ENCODE results near the gene GFPT2.

GFPT2 gene

DNA sequence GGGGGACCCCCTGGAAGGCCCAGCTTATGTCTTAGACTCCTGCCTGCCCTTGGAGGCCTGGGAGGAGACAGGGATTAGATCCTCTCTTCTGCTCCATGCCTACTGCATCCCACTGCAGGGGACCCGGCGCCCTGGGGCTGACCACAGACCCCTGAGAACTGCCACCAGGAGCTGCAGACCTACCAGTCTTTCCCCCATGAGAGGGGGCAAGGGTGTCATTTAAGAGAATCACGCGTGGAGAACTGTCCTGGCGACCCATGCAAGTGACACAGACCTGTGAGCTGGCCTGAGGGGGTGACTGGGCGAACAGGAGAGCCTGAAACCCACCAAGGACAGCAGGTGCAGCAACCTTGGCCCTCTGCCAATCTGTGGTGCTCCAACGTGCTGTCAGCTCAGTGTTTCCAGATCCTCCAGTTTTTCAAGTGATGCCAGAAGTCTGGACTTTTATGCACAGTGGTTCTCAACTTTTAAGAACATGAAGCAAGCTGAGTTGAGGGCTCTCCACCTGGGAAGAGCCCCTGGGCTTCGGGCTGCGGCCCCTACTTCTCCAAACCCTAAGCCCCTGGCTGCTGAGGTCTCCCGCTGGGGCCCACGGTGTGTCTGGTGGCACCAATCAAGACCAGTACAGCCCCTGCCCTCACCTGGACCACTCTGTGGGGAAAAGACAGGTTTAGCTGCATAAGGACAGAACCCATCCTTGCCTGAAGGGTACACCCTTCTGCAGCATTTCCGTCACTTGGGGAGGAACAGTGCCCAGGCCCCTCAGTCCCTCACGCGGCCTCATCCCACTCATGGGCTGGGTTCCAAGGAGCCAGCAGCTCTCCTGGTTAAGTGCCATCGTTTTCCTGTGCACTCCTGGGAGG, 18.2 kb downstream of the GFPT2 start:
- DNase-seq (ENCODE audit: low read depth in 1 of 2, low spot score in 1 of 2): no peak

GRCh38 chr5:180334176-180334575, 19.0 kb downstream of the GFPT2 start:
- no peak for DNase-seq (ENCODE audit: low read depth in 1 of 2, low spot score in 1 of 2)

DNA sequence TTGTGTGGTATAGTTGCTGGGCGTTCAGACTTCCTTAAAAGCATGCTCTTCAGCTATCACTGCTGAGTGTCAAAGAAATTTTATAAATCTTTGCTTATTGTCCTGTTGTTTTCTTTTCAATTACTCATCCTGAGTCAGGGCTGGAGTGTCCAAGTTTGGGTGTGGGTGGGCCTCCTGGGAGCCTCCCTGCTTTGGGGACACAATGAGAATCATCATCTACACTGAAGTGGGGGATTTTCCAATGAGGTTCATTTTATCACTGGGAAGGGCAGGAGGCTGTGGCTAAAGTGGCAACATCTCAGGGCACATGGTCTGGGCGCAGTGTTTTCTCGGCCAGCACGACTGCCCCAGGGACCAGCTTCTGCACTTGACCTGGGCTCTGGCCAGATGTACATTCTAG, 19.5 kb downstream of the GFPT2 start:
- DNase-seq (ENCODE audit: low read depth in 1 of 2, low spot score in 1 of 2): no peak

DNA sequence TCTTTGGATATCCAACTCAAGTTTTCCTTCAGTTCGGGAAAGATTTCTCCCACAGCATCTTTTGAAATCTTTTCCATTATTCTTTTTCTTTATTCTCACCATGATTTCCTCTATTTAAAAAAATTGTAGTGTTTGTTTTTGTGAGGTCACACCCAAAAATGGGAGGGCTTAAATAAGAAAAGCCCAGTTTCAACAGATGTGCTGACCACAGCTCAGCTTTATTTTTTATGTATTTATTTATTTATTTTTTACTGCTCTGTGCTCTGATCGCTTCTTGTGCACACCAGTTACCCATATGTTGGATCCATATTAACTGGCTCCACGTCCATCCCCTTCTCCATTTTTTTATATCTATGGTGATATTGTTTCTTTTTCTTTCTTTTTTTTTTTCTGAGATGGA, 20.3 kb downstream of the GFPT2 start:
- no peak for DNase-seq (ENCODE audit: low read depth in 1 of 2, low spot score in 1 of 2)

- no peak for DNase-seq (ENCODE audit: low read depth in 1 of 2, low spot score in 1 of 2)
Observed at GRCh38 chr5:180332051-180332517, 21.1 kb downstream of the GFPT2 start.

- DNase-seq (ENCODE audit: low read depth in 1 of 2, low spot score in 1 of 2): no peak
Observed at GRCh38 chr5:180331647-180331950, 21.5 kb downstream of the GFPT2 start.

GRCh38 chr5:180330810-180331646, 22.1 kb downstream of the GFPT2 start:
- DNase-seq (ENCODE audit: low read depth in 1 of 2, low spot score in 1 of 2): no peak

DNA sequence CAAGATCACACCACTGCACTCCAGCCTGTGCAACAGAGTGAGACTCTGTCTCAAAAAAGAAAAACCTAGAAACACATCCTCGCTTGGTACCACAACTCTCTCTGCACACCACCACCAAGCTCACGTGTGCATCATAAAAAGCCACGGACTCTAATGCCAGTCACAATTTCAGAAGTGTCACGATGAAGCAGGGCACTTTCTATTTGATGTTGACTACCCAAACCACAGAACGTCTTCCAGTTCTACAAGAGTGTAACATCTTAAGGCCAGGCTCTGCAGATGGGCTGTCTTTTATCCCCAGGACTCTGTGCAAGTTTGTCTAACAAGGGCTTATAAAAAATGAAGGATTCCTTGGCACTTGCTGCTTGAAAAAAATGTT, 22.9 kb downstream of the GFPT2 start:
- DNase-seq (ENCODE audit: low read depth in 1 of 2, low spot score in 1 of 2): no peak

- DNase-seq (ENCODE audit: low read depth in 1 of 2, low spot score in 1 of 2): no peak
Observed at GRCh38 chr5:180329606-180330269, 23.4 kb downstream of the GFPT2 start.

DNA sequence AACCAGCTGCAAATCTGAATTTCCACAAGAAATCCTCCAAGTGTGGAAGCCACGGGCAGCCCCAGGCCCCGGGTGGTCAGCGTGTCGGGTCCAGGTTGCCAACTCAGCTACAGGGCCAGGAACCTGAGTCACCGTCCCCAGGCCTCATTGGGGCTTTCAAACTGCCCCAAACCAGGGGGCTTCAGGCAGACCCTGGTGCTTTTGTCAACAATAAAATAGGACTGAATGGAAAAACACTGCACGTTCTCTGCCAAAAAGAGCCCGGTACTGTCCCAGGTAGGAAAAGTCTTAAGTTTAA, 24.0 kb downstream of the GFPT2 start:
- no peak for DNase-seq (ENCODE audit: low read depth in 1 of 2, low spot score in 1 of 2)

DNA sequence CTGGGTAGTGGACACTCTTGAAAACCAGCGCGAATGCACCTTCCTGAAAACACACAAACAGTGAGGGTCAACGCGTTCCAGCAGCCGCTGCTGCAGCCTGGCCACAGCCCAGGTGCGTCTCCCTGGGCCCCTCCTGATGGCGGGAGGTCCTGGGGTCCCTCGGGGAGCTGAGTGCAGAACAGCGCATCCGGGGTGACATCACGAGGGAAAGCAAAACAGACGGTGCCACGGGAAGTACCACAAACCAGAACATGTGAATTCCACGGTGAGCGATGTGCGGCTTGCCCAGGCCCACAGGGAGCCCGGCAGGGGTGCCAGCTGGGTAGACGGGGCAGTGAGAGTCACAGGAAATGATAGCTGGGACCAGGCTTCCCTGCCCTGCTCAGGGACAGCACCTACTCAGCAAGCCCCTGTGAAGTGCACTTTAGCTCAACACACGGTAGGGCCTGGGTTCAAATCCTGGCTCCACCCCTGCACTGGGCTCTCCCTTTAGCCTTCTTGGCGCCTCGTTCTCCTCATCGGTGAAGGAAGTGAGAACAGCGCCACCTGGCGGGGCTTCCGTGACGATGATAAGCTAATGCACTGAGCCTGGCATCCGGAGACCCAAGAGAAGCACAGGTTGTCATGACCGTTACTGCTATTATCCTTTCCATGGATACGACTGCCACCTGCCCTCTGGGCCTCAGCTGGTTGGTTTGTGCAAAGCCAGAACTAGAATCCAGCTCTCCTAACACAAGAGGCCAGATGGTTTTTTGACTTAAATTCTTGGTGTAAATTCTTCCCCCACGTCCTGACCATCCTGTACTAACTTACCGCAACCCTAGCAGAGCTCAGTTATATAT, 24.6 kb downstream of the GFPT2 start:
- peak; percentile 61 to 74 for DNase-seq (ENCODE audit: low read depth in 1 of 2, low spot score in 1 of 2)

DNA sequence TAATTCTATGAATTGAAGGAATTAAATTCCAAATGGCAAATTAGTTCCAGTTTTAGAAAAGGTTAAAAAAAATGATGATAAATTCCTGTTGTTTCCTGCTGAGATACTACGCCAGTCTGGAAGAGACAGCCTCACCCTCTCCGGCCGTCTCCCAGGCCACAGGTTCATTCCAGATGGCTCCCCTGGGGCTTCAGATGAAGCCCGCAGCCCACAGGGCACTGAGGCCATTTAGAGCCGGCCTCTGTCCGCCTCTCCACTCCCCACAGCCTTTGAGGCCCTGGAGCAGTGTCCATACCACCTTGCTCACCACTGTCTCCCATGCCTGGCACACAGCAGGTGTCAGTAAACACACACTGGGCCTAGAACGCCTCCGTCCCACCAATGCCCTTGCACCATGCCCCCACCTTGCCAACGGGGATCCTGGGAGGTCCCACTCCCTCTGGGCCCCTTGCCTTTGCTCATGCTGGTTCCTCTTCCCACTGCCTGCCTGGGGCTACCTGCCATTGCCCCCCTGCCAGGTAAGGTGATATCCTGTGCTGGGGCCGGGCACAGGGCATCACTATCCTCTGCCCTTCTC, 26.1 kb downstream of the GFPT2 start:
- DNase-seq (ENCODE audit: low read depth in 1 of 2, low spot score in 1 of 2): no peak

GRCh38 chr5:180324601-180324950, 28.6 kb downstream of the GFPT2 start:
- no peak for DNase-seq (ENCODE audit: low read depth in 1 of 2, low spot score in 1 of 2)

GRCh38 chr5:180323941-180324600, 29.1 kb downstream of the GFPT2 start:
- DNase-seq (ENCODE audit: low read depth in 1 of 2, low spot score in 1 of 2): no peak

DNA sequence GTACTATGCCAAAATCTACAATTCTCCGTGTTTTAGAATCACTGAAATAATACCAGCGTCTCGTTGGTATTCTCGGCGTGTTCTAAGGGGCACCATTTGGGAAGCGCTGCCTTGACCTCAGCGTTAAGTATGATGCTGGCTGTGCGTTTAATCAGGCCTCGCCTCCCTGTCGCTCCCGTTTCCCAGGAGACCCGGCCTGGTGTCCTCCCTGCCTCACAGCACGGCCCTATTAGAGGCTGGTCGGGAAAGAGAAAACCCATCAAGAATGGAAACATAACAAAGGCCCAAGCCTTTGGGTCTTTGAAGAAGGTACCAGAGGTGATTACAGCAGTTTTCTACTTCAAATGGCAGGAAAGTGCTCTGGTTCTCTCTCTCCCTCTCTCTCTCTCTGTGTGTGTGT, 30.0 kb downstream of the GFPT2 start:
- no peak for DNase-seq (ENCODE audit: low read depth in 1 of 2, low spot score in 1 of 2)

DNA sequence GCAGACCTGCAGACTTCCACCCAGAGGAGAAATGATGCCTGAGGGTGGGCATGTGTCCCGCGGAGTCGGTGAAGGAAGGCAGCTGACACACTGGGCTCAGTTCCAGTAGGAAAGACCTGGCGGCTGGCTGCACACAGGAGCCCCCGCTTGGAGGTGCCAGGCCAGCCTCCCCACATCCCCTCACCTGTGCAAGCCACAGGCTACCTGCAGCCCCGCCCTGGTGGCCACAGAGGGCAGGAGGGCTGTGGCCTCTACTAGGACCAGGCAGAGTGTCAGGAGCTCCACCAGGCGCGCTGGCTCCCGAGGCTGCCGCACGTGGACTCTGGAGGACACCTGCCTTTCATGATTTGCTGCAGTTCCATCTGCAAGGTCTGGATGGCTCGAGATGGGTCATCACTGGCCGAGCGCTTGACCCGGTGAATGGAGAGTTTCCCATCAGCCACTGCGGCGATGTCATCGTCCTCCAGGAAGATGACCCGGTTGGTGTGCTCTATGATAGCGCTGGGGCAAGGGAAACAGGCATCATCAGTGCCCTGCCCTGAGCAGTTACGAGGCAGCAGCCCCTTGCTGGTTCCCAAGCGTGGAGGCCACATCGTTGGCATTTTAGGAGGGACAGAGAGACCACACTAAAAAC, 34.6 kb downstream of the GFPT2 start:
- DNase-seq (ENCODE audit: low read depth in 1 of 2, low spot score in 1 of 2): no peak

- no peak for DNase-seq (ENCODE audit: low read depth in 1 of 2, low spot score in 1 of 2)
Observed at GRCh38 chr5:180316586-180316985, 36.5 kb downstream of the GFPT2 start.

DNA sequence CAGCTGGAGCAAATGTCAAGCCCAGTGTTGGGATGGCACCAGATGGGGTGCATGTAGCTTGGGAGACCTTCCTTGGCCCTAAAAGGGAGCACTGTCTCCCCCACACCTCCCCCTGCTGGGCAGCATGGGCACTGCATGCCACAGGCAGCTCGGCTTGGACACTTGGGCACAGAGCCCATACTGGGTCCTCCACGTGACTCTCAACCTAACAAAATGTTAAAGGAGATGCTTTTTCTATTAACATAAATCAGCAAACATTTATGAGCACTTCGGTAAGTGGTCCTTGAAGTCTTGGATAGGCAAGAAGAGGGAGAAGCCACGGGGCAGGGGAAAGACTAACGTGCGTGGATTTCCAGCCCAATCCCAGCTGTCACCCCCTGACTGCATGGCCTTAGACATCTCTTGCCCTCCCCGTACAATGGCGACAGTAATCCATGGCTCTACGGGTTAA, 37.3 kb downstream of the GFPT2 start:
- peak; percentile 56 to 61 for DNase-seq (ENCODE audit: low read depth in 1 of 2, low spot score in 1 of 2)

DNA sequence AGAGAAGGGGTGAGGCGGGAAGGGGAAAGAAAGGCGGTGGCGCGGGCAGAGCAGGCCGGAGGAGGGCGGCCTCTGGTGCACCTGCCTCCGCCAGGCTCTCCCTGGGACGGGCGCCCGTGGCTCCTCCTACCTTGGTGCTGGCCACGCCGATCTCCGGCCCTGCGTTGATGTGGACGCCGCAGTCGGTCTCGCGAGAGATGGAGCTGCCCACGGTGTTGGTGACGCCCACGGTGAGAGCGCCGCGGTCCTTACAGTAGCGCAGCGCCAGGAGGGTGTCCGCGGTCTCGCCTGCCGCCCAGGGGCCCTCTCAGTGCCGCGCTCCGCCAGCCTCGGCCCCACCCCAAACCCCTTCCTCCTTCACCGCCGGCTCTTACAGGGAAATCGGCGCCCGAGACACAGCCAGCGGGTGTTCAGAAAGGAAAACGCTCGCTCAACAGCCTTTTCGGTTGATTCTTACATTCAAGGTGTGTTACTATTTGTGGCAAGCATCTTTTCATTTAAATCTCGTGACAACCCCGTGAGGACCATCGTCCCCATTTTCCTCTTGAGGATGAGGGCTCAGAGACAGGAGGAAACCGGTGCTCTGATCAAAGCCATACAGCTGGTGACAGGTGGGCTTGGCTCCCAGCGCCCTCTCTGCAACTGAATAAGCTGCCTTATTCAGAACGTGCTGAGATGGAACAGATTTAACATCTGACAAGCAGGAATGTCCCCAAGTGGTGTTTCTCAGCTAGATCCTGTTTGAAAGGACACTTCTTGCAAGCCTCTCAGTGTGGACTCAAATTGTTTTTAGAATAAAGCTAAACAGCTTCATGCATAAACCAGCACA, 39.2 kb downstream of the GFPT2 start:
- DNase-seq (ENCODE audit: low read depth in 1 of 2, low spot score in 1 of 2): peak in 1 of 2 donors; percentile 55

All from stimulated activated CD4-positive, alpha-beta T cell treated with anti-CD3 and anti-CD28 coated beads, Interleukin-15, amount 100 ng/mL, for 1 hour (primary cell).